RWPE1 (cell line): Measurements from ENCODE around the gene FLNA.
A peak's percentile ranks its signal among the peaks of the same experiment; 100 is the strongest.
"Not testable (repeated sequence)": the region's sequence is repeated elsewhere in the genome, so short reads cannot be mapped to it uniquely, and the experiment has no call there.

Experiments used
- CTCF ChIA-PET: fragments of 350-600 bp; sonication (Branson Sonifier 250); formaldehyde crosslinking; extraction: SDS; loops from one replicate; lab custom pipeline; 2021; lab: Yijun Ruan, JAX
- POLR2A ChIA-PET: fragments of 400-600 bp; formaldehyde crosslinking; extraction: SDS; loops from one replicate; lab custom pipeline; 2020; ENCODE audit warnings: antibody characterized with exemption; ENCODE audit not compliant: low non-redundant PET; lab: Yijun Ruan, JAX
- DNase-seq: peaks from one replicate; pipeline ENCODE4 v3.0.0; 2012; ENCODE audit warnings: low spot score
- H3K27ac ChIP-seq: fragments of 450-650 bp; 2 replicates; pipeline ENCODE4 v1.5.1; 2017
- CTCF ChIP-seq: fragments of 450-650 bp; conservative IDR thresholded peaks from 2 replicates; pipeline ENCODE4 v1.5.1; 2017; ENCODE audit warnings: low read depth, mild to moderate bottlenecking

Gene FLNA

GRCh38 chrX:154349979-154350378, 24.5 kb downstream of the FLNA start:
- H3K27ac ChIP-seq = peak overlapping the region; percentile 97
- DNase-seq = no peak
- CTCF ChIA-PET = interaction anchor here (0.7 kb wide), 1 partner anchor 269 kb away, joined by 3 read pairs; no protein-coding TSS in a partner anchor
- POLR2A ChIA-PET = no interaction called here
- no peak for TF ChIP-seq CTCF

- ChIA-PET CTCF (interaction anchor here (0.7 kb wide), 1 partner anchor 268 kb away, joined by 3 read pairs; no protein-coding TSS in a partner anchor), POLR2A (no interaction called here)
- H3K27ac ChIP-seq = peak overlapping the region; percentile 97
- no peak for TF ChIP-seq CTCF
- DNase-seq = no peak
Measured at GRCh38 chrX:154349359-154349935, 25.0 kb downstream of the FLNA start.

GRCh38 chrX:154348646-154349358, 25.6 kb downstream of the FLNA start:
- CTCF ChIA-PET = no interaction called here
- DNase-seq = no peak
- no peak for TF ChIP-seq CTCF
- POLR2A ChIA-PET = no interaction called here
- peak overlapping the region; percentile 97 for H3K27ac ChIP-seq

- DNase-seq = no peak
- ChIA-PET CTCF (no interaction called here), POLR2A (no interaction called here)
- peak overlapping the region; percentile 97 for H3K27ac ChIP-seq
- no peak for TF ChIP-seq CTCF
Measured at GRCh38 chrX:154348114-154348531, 26.3 kb downstream of the FLNA start.

- H3K27ac ChIP-seq, DNase-seq, POLR2A ChIA-PET, CTCF ChIA-PET: not testable (repeated sequence)
Measured at GRCh38 chrX:154343620-154344019, 30.8 kb downstream of the FLNA start.

GRCh38 chrX:154343063-154343462, 31.4 kb downstream of the FLNA start:
- POLR2A ChIA-PET, CTCF ChIA-PET, H3K27ac ChIP-seq, DNase-seq: not testable (repeated sequence)

- CTCF ChIA-PET = not testable (repeated sequence)
Measured at GRCh38 chrX:154341399-154342298, 32.8 kb downstream of the FLNA start.

GRCh38 chrX:154334496-154334895, 39.9 kb downstream of the FLNA start:
- CTCF ChIA-PET = no interaction called here
- no peak overlapping the region for H3K27ac ChIP-seq
- no peak for TF ChIP-seq CTCF
- no peak for DNase-seq
- POLR2A ChIA-PET = no interaction called here

More at GRCh38 chrX:154341399-154342298, 32.8 kb downstream of the FLNA start:
- H3K27ac ChIP-seq, DNase-seq, POLR2A ChIA-PET: not testable (repeated sequence)
